Suprapubic skin (tissue), 4 donors: ENCODE results near the gene SF3B2. TPM values are rescaled to one million over a fixed set of nuclear protein-coding genes. Genes with fewer than 3 reads are reported as not detected.

Experiments
- DNase-seq, 2 donors: peaks; one replicate each; pipeline ENCODE4 v3.0.0-alpha.2; 2019; ENCODE audit warnings: low spot score in 2 of 2
- H3K27ac ChIP-seq: fragments of 200-600 bp; sonication (generic); one replicate; pipeline ENCODE4 v1.5.1; 2019
- H3K27me3 ChIP-seq: fragments of 200-600 bp; sonication (generic); one replicate; pipeline ENCODE4 v1.5.1; 2019
- H3K36me3 ChIP-seq: fragments of 200-600 bp; sonication (generic); one replicate; pipeline ENCODE4 v1.5.1; 2019
- H3K4me1 ChIP-seq: fragments of 200-600 bp; sonication (generic); one replicate; pipeline ENCODE4 v1.5.1; 2019
- H3K4me3 ChIP-seq: fragments of 200-600 bp; sonication (generic); one replicate; pipeline ENCODE4 v1.5.1; 2019; ENCODE audit warnings: mild to moderate bottlenecking
- H3K9me3 ChIP-seq: fragments of 200-600 bp; sonication (generic); one replicate; pipeline ENCODE4 v1.5.1; 2019
- CTCF ChIP-seq, 2 donors: fragments of 200-600 bp in 1 of 2; fragments of 450-650 bp in 1 of 2; sonication (generic) in 1 of 2; IDR thresholded peaks; one replicate each; pipeline ENCODE4 v1.5.1; 2016 to 2019; ENCODE audit warnings: antibody characterized with exemption in 2 of 2, mild to moderate bottlenecking in 1 of 2, moderate library complexity in 1 of 2
- EP300 ChIP-seq: sonication (generic); formaldehyde crosslinking; IDR thresholded peaks from one replicate; pipeline ENCODE4 v1.6.1; 2017; ENCODE audit warnings: antibody characterized with exemption
- POLR2A ChIP-seq, 2 donors: fragments of 450-650 bp; IDR thresholded peaks; one replicate each; pipeline ENCODE4 v1.6.1; 2017; ENCODE audit warnings: antibody characterized with exemption in 2 of 2, mild to moderate bottlenecking in 2 of 2, moderate library complexity in 2 of 2
- POLR2AphosphoS5 ChIP-seq, 3 donors: sonication (generic); formaldehyde crosslinking; IDR thresholded peaks; one replicate each; pipeline ENCODE4 v1.6.1; 2017; ENCODE audit warnings: antibody characterized with exemption in 3 of 3
- WGBS: methylation state at CpG from one replicate; pipeline ENCODE4 v1.1.5; 2018; 5-methylcytosine and 5-hydroxymethylcytosine counted together
- total RNA-seq, 4 donors: library from RNA; depleted of rRNA; stranded (reverse); fragments of >200 nt; gene quantifications; one replicate each; pipeline ENCODE4 v1.1.0, GENCODE V29; 2016

Gene SF3B2
- total RNA-seq, 4 donors from 2014 or later, result 117 to 175 (median 149) TPM

DNA sequence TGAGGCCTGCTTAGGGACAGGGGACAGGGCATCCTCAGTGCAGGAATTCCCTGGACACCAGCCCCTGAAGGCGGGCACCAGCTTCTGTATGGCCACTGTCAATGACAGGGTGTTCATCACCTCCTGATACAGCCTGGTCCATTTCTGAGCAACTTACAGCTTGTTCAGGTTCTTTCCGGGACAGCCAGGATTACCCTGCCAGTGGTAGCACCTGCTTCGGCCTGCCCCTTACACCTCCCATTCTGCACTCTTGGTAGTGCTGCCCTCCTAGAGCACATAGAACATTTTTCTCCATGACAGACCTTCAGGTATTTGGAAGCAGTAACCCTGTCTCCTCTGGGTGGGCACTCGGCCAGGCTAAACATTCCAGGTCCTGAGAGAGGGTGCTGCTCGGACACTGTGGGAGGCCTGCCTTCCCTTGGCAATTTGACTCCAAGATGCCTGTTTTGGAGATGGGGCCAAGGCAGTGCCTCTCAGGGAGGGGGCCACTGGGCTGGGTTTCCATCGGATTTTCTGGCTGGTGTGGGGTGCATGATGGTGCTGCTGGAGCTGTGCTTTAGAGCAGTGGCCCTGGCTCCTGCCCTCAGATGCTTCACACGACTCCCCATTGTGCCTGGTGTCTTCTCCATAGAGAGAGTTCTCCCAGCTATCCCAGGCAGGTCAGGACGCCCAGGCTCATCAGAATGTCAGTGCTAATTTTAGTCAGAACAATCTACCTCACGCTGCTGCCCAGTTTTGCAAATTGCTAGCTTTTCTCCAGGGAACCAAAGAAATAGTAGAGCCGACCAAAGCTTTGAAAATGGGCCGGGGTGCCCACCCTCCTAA is 4.4 kb upstream of the SF3B2 start:
- Histone ChIP-seq H3K27ac (no peak overlapping the region), H3K36me3 (no peaks in the 10 kb centered on the region), H3K9me3 (no peaks in the 10 kb centered on the region), H3K27me3 (peaks cover 20% of the 10 kb centered on the region), H3K4me3 (no peak overlapping the region), H3K4me1 (peaks cover 15% of the 10 kb centered on the region)
- TF ChIP-seq EP300, result no peak
- TF ChIP-seq POLR2AphosphoS5 (IDR thresholded peaks at IDR 0.05), result no peak
- no peak for TF ChIP-seq POLR2A (IDR thresholded peaks at IDR 0.05)
- TF ChIP-seq CTCF (IDR thresholded peaks at IDR 0.05), result no peak
- 79% methylated on average over 11 of the region's 11 CpGs for WGBS
- no peak for DNase-seq

- TF ChIP-seq POLR2A (IDR thresholded peaks at IDR 0.05) (no peak), CTCF (IDR thresholded peaks at IDR 0.05) (no peak), EP300 (no peak), POLR2AphosphoS5 (IDR thresholded peaks at IDR 0.05) (no peak)
- no peak within 1 kb of the TSS for H3K27ac ChIP-seq
- H3K4me3 ChIP-seq, result no peak within 1 kb of the TSS
- H3K36me3 ChIP-seq, result no peaks in the 10 kb centered on the region
- no peak for DNase-seq
- H3K27me3 ChIP-seq, result peaks cover 20% of the 10 kb centered on the region
- H3K9me3 ChIP-seq, result no peaks in the 10 kb centered on the region
- peaks cover 25% of the 10 kb centered on the region for H3K4me1 ChIP-seq
- 21% methylated on average over 22 of the region's 39 CpGs for WGBS
Measured at GRCh38 chr11:66048547-66049323, 3.4 kb upstream of the SF3B2 start, which contains the start of gene GAL3ST3. Gene GAL3ST3 (minus strand): TSS chr11:66049161. CDS start chr11:66045415, 3,746 bp downstream.

GRCh38 chr11:66050581-66051231 is 1.5 kb upstream of the SF3B2 start:
- peaks cover 24% of the 10 kb centered on the region for H3K4me1 ChIP-seq
- no peak overlapping the region for H3K27ac ChIP-seq
- no peak overlapping the region for H3K4me3 ChIP-seq
- WGBS, result 83% methylated on average over 5 of the region's 5 CpGs
- TF ChIP-seq CTCF (IDR thresholded peaks at IDR 0.05) (no peak), EP300 (no peak), POLR2A (IDR thresholded peaks at IDR 0.05) (no peak), POLR2AphosphoS5 (IDR thresholded peaks at IDR 0.05) (no peak)
- H3K36me3 ChIP-seq, result peaks cover 20% of the 10 kb centered on the region
- peaks cover 20% of the 10 kb centered on the region for H3K27me3 ChIP-seq
- no peak for DNase-seq
- H3K9me3 ChIP-seq, result no peaks in the 10 kb centered on the region

DNA sequence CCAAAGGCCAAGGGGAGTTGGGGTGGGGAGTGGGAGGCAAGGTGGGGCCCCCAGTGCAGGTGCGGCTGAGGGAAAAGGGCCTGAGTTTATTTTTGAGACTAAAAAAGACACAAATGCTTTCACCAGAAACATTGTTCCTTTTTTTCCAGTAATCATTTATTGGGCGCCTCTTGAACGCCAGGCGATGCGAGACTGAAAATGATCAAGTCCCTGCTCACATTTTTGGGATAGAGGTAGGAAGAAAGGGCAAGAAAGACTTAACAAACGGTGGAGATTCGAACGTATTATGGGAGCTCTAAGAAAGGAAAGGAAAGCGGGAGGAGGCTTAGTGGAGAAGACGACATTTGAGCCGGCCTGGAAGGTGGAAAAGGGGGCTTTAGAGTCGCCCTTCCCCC is 796 bp upstream of the SF3B2 start:
- H3K4me3 ChIP-seq, result peak overlapping the region; percentile 85
- WGBS, result 25% methylated on average over 12 of the region's 12 CpGs

More for the DNA sequence above, 796 bp upstream of the SF3B2 start:
- peaks cover 24% of the 10 kb centered on the region for H3K4me1 ChIP-seq
- peak overlapping the region; percentile 88 for H3K27ac ChIP-seq
- H3K27me3 ChIP-seq, result peaks cover 20% of the 10 kb centered on the region
- no peaks in the 10 kb centered on the region for H3K9me3 ChIP-seq
- no peak for DNase-seq
- H3K36me3 ChIP-seq, result peaks cover 26% of the 10 kb centered on the region
- TF ChIP-seq EP300 (no peak), POLR2AphosphoS5 (IDR thresholded peaks at IDR 0.05) (no peak), CTCF (IDR thresholded peaks at IDR 0.05) (no peak), POLR2A (IDR thresholded peaks at IDR 0.05) (no peak)
